ENCODE results near the gene MTIF3. TPM values are rescaled to one million over a fixed set of nuclear protein-coding genes. Genes with fewer than 3 reads are reported as not detected.
A peak's percentile ranks its signal among the peaks of the same experiment; 100 is the strongest.

MTIF3 gene
- 10 to 100 TPM; 45.7 to 67.6 TPM for total RNA-seq

GRCh38 chr13:27449936-27450828 lies at the start of gene MTIF3:
Gene MTIF3 (minus strand): TSS chr13:27450564. CDS start chr13:27440448, 10,116 bp downstream.
- H3K4me1 Mint-ChIP-seq = peaks cover 61% of the 10 kb centered on the region
- CTCF ChIA-PET = interaction anchor here (0.7 to 1.5 kb wide), 4 partner anchors 12 to 24 kb away, joined by 3 read pairs; no protein-coding TSS in a partner anchor
- H3K27me3 Mint-ChIP-seq = no peaks in the 10 kb centered on the region
- POLR2A ChIA-PET = interaction anchor here (2.4 kb wide), 1 partner anchor 24 kb away, joined by 10 read pairs; no protein-coding TSS in a partner anchor
- no peaks in the 10 kb centered on the region for H3K9me3 Mint-ChIP-seq
- H3K4me3 Mint-ChIP-seq = peak within 1 kb of the TSS; percentile 93
- DNase-seq = peak; percentile 96
- peak within 1 kb of the TSS; percentile 97 for H3K27ac Mint-ChIP-seq
- H3K36me3 Mint-ChIP-seq (ENCODE audit: low read depth) = peaks cover 20% of the 10 kb centered on the region

GRCh38 chr13:27497563-27498230 lies 47.3 kb upstream of the MTIF3 start:
- no peaks in the 10 kb centered on the region for H3K4me1 Mint-ChIP-seq
- no peak overlapping the region for H3K4me3 Mint-ChIP-seq
- no peak for DNase-seq
- POLR2A ChIA-PET = no interaction called here
- no peak overlapping the region for H3K27ac Mint-ChIP-seq
- no peaks in the 10 kb centered on the region for H3K9me3 Mint-ChIP-seq
- CTCF ChIA-PET = no interaction called here
- no peaks in the 10 kb centered on the region for H3K36me3 Mint-ChIP-seq (ENCODE audit: low read depth)
- peaks cover 4% of the 10 kb centered on the region for H3K27me3 Mint-ChIP-seq

- peaks cover 4% of the 10 kb centered on the region for H3K27me3 Mint-ChIP-seq
- CTCF ChIA-PET = interaction anchor here (0.7 to 2.0 kb wide), 2 partner anchors 8 to 78 kb away, joined by 3 to 5 read pairs; no protein-coding TSS in a partner anchor
- no peaks in the 10 kb centered on the region for H3K4me1 Mint-ChIP-seq
- H3K9me3 Mint-ChIP-seq = no peaks in the 10 kb centered on the region
- no peak overlapping the region for H3K27ac Mint-ChIP-seq
- no peaks in the 10 kb centered on the region for H3K36me3 Mint-ChIP-seq (ENCODE audit: low read depth)
- DNase-seq = no peak
- H3K4me3 Mint-ChIP-seq = no peak overlapping the region
- POLR2A ChIA-PET = no interaction called here
These were observed 46.3 kb upstream of the MTIF3 start for GRCh38 chr13:27496536-27497273.

GRCh38 chr13:27496006-27496405 lies 45.6 kb upstream of the MTIF3 start:
- no peak for DNase-seq
- ChIA-PET CTCF (interaction anchor here (2.0 kb wide), 1 partner anchor 8 kb away, joined by 5 read pairs; no protein-coding TSS in a partner anchor), POLR2A (no interaction called here)
- Mint-ChIP-seq H3K9me3 (no peaks in the 10 kb centered on the region), H3K27ac (no peak overlapping the region), H3K4me3 (no peak overlapping the region), H3K4me1 (no peaks in the 10 kb centered on the region), H3K36me3 (ENCODE audit: low read depth) (no peaks in the 10 kb centered on the region), H3K27me3 (peaks cover 4% of the 10 kb centered on the region)

GRCh38 chr13:27495551-27495950 lies 45.2 kb upstream of the MTIF3 start:
- Mint-ChIP-seq H3K4me3 (no peak overlapping the region), H3K27ac (peak overlapping the region; percentile 44), H3K4me1 (no peaks in the 10 kb centered on the region), H3K36me3 (ENCODE audit: low read depth) (no peaks in the 10 kb centered on the region), H3K9me3 (no peaks in the 10 kb centered on the region), H3K27me3 (peaks cover 4% of the 10 kb centered on the region)
- CTCF ChIA-PET = interaction anchor here (2.0 kb wide), 1 partner anchor 9 kb away, joined by 5 read pairs; no protein-coding TSS in a partner anchor
- POLR2A ChIA-PET = no interaction called here
- no peak for DNase-seq

- POLR2A ChIA-PET = no interaction called here
- Mint-ChIP-seq H3K9me3 (no peaks in the 10 kb centered on the region), H3K4me3 (no peak overlapping the region), H3K4me1 (no peaks in the 10 kb centered on the region), H3K36me3 (ENCODE audit: low read depth) (no peaks in the 10 kb centered on the region), H3K27me3 (peaks cover 2% of the 10 kb centered on the region), H3K27ac (no peak overlapping the region)
- no peak for DNase-seq
- CTCF ChIA-PET = interaction anchor here (0.7 to 1.1 kb wide), 2 partner anchors 19 to 333 kb away, joined by 3 read pairs; no protein-coding TSS in a partner anchor
These were observed 43.6 kb upstream of the MTIF3 start for GRCh38 chr13:27493981-27494380.

GRCh38 chr13:27489456-27489855 lies 39.1 kb upstream of the MTIF3 start:
- Mint-ChIP-seq H3K36me3 (ENCODE audit: low read depth) (no peaks in the 10 kb centered on the region), H3K4me3 (no peak overlapping the region), H3K9me3 (no peaks in the 10 kb centered on the region), H3K27me3 (no peaks in the 10 kb centered on the region), H3K4me1 (no peaks in the 10 kb centered on the region), H3K27ac (no peak overlapping the region)
- CTCF ChIA-PET = no interaction called here
- POLR2A ChIA-PET = no interaction called here
- DNase-seq = no peak

GRCh38 chr13:27487776-27488175 lies 37.4 kb upstream of the MTIF3 start:
- no peaks in the 10 kb centered on the region for H3K27me3 Mint-ChIP-seq
- H3K4me3 Mint-ChIP-seq = no peak overlapping the region
- POLR2A ChIA-PET = no interaction called here
- CTCF ChIA-PET = no interaction called here
- no peaks in the 10 kb centered on the region for H3K36me3 Mint-ChIP-seq (ENCODE audit: low read depth)
- H3K4me1 Mint-ChIP-seq = peaks cover 4% of the 10 kb centered on the region
- H3K27ac Mint-ChIP-seq = no peak overlapping the region
- DNase-seq = no peak
- peaks cover 1% of the 10 kb centered on the region for H3K9me3 Mint-ChIP-seq

- peaks cover 7% of the 10 kb centered on the region for H3K4me1 Mint-ChIP-seq
- H3K27me3 Mint-ChIP-seq = no peaks in the 10 kb centered on the region
- H3K4me3 Mint-ChIP-seq = no peak overlapping the region
- POLR2A ChIA-PET = no interaction called here
- H3K9me3 Mint-ChIP-seq = peaks cover 8% of the 10 kb centered on the region
- DNase-seq = no peak
- CTCF ChIA-PET = interaction anchor here (1.3 kb wide), 1 partner anchor 19 kb away, joined by 3 read pairs; no protein-coding TSS in a partner anchor
- peaks cover 3% of the 10 kb centered on the region for H3K36me3 Mint-ChIP-seq (ENCODE audit: low read depth)
- H3K27ac Mint-ChIP-seq = no peak overlapping the region
These were observed 33.1 kb upstream of the MTIF3 start for GRCh38 chr13:27483421-27483820.

- Mint-ChIP-seq H3K27ac (no peak overlapping the region), H3K27me3 (no peaks in the 10 kb centered on the region), H3K9me3 (peaks cover 8% of the 10 kb centered on the region), H3K4me1 (peaks cover 11% of the 10 kb centered on the region), H3K4me3 (no peak overlapping the region), H3K36me3 (ENCODE audit: low read depth) (peaks cover 3% of the 10 kb centered on the region)
- peak; percentile 9 for DNase-seq
- CTCF ChIA-PET = interaction anchor here (1.3 kb wide), 1 partner anchor 19 kb away, joined by 3 read pairs; no protein-coding TSS in a partner anchor
- POLR2A ChIA-PET = no interaction called here
These were observed 32.6 kb upstream of the MTIF3 start for GRCh38 chr13:27482983-27483382.

- peaks cover 23% of the 10 kb centered on the region for H3K4me1 Mint-ChIP-seq
- H3K4me3 Mint-ChIP-seq = no peak overlapping the region
- CTCF ChIA-PET = interaction anchor here (1.3 kb wide), 1 partner anchor 21 kb away, joined by 3 read pairs; no protein-coding TSS in a partner anchor
- H3K27ac Mint-ChIP-seq = no peak overlapping the region
- POLR2A ChIA-PET = interaction anchor here (0.7 kb wide), 1 partner anchor 78 kb away, joined by 3 read pairs; no protein-coding TSS in a partner anchor
- peaks cover 3% of the 10 kb centered on the region for H3K36me3 Mint-ChIP-seq (ENCODE audit: low read depth)
- DNase-seq = peak; percentile 22
- peaks cover 8% of the 10 kb centered on the region for H3K9me3 Mint-ChIP-seq
- H3K27me3 Mint-ChIP-seq = no peaks in the 10 kb centered on the region
These were observed 31.4 kb upstream of the MTIF3 start for GRCh38 chr13:27481766-27482165.

GRCh38 chr13:27476943-27477703 lies 26.8 kb upstream of the MTIF3 start:
- H3K4me3 Mint-ChIP-seq = no peak overlapping the region
- ChIA-PET POLR2A (no interaction called here), CTCF (no interaction called here)
- H3K27me3 Mint-ChIP-seq = no peaks in the 10 kb centered on the region
- H3K27ac Mint-ChIP-seq = peak overlapping the region; percentile 63
- H3K9me3 Mint-ChIP-seq = peaks cover 1% of the 10 kb centered on the region
- DNase-seq = peak; percentile 13
- peaks cover 39% of the 10 kb centered on the region for H3K4me1 Mint-ChIP-seq
- H3K36me3 Mint-ChIP-seq (ENCODE audit: low read depth) = no peaks in the 10 kb centered on the region

Measured in activated CD4-positive, alpha-beta T cell treated with anti-CD3 and anti-CD28 coated beads, Interleukin-2, amount 10 ng/mL, durations not matched to agents 7 days and 5 days (primary cell).